A549 (cell line): ENCODE results near the gene SPSB4. TPM values are rescaled to one million over a fixed set of nuclear protein-coding genes. Genes with fewer than 3 reads are reported as not detected.

Experiments used
- ATAC-seq, 2 experiments: fragments of 200-7000 bp in 1 of 2; fragments of >200 bp in 1 of 2; cut with Nextera tagmentation in 1 of 2; cut with Tn5 transposase in 1 of 2; 3 replicates each; pipeline versions ENCODE4 v1.8.0 to v1.9.1; 2018 to 2020; ENCODE audit warnings: mild to moderate bottlenecking in 1 of 2, moderate library complexity in 1 of 2
- CTCF ChIA-PET: fragments of 300-600 bp; sonication (Branson Sonifier 250); formaldehyde crosslinking; extraction: SDS; loops from one replicate; lab custom pipeline; 2021; ENCODE audit warnings: antibody characterized with exemption, inconsistent platforms; lab: Yijun Ruan, JAX
- POLR2A ChIA-PET: fragments of 350-600 bp; formaldehyde crosslinking; extraction: SDS; loops from one replicate; lab custom pipeline; 2021; ENCODE audit warnings: antibody characterized with exemption, inconsistent platforms; lab: Yijun Ruan, JAX
- DNase-seq, 2 experiments: peaks; one replicate each; pipeline versions ENCODE4 v3.0.0 to v3.0.0-alpha.2; 2011 to 2016; ENCODE audit warnings: low read depth in 1 of 2, low spot score in 1 of 2
- FAIRE-seq: peaks from 2 replicates; lab custom pipeline; 2011; peaks lifted over from hg19 to GRCh38; lab: Jason Lieb, UNC
- H3K27ac ChIP-seq, 2 experiments: fragments of >200 bp; sonication (Bioruptor Twin); formaldehyde crosslinking; 3 replicates each; pipeline ENCODE4 v1.5.1; 2016 to 2017
- H3K4me1 ChIP-seq: fragments of >200 bp; sonication (Bioruptor Twin); formaldehyde crosslinking; 3 replicates; pipeline ENCODE4 v1.6.1; 2016
- H3K4me2 ChIP-seq: fragments of >200 bp; sonication (Bioruptor Twin); formaldehyde crosslinking; 3 replicates; pipeline ENCODE4 v1.6.1; 2016
- H3K4me3 ChIP-seq: fragments of >200 bp; sonication (Bioruptor Twin); formaldehyde crosslinking; 3 replicates; pipeline ENCODE4 v1.5.1; 2016
- H3K9me3 ChIP-seq: fragments of >200 bp; sonication (Bioruptor Twin); formaldehyde crosslinking; 3 replicates; pipeline ENCODE4 v1.6.1; 2016
- CBX8 ChIP-seq: fragments of 200-600 bp; sonication (generic); IDR thresholded peaks from 2 replicates; pipeline ENCODE4 v1.6.1; 2016
- CEBPB ChIP-seq, 2 experiments: fragments of >200 bp in 1 of 2; sonication (Bioruptor Twin) in 1 of 2; formaldehyde crosslinking in 1 of 2; IDR thresholded peaks; 2 replicates each; pipeline ENCODE4 v1.6.1; 2012 to 2016
- CHD4 ChIP-seq: fragments of 200-600 bp; sonication (generic); IDR thresholded peaks from 2 replicates; pipeline ENCODE4 v1.6.1; 2016; ENCODE audit warnings: antibody characterized with exemption, mild to moderate bottlenecking, borderline replicate concordance
- CTCF ChIP-seq: fragments of >200 bp; sonication (Bioruptor Twin); formaldehyde crosslinking; IDR thresholded peaks from 3 replicates; pipeline ENCODE4 v1.5.1; 2016
- E2F6 ChIP-seq: IDR thresholded peaks from 2 replicates; pipeline ENCODE4 v1.6.1; 2012; ENCODE audit warnings: low read depth, borderline replicate concordance
- ELK1 ChIP-seq: fragments of 150-350 bp; IDR thresholded peaks from 2 replicates; pipeline ENCODE4 v1.6.1; 2014; ENCODE audit warnings: low read depth, mild to moderate bottlenecking, low read length
- FOSL2 ChIP-seq, 2 experiments: fragments of 450-650 bp in 1 of 2; fragments of >200 bp in 1 of 2; sonication (Bioruptor Twin) in 1 of 2; formaldehyde crosslinking; IDR thresholded peaks; 2 replicates each; pipeline versions ENCODE4 v1.5.0 to v1.6.1; 2016 to 2020; ENCODE audit warnings: mild to moderate bottlenecking in 1 of 2, moderate library complexity in 1 of 2
- GATA3 ChIP-seq: IDR thresholded peaks from 2 replicates; pipeline ENCODE4 v1.6.1; 2012; ENCODE audit warnings: borderline replicate concordance
- HDAC2 ChIP-seq: fragments of 200-600 bp; sonication (generic); IDR thresholded peaks from 2 replicates; pipeline ENCODE4 v1.6.1; 2016
- HOXB13 ChIP-seq: fragments of 250-450 bp; sonication (Bioruptor Pico); IDR thresholded peaks from 2 replicates; pipeline ENCODE4 v1.5.0; 2020; ENCODE audit warnings: low read depth, mild to moderate bottlenecking, moderate library complexity
- HOXB5 ChIP-seq: fragments of 250-450 bp; sonication (Bioruptor Pico); IDR thresholded peaks from 2 replicates; pipeline ENCODE4 v1.5.0; 2020; ENCODE audit warnings: mild to moderate bottlenecking, moderate library complexity
- MAFK ChIP-seq: fragments of 450-650 bp; IDR thresholded peaks from 2 replicates; pipeline ENCODE4 v1.6.1; 2014; ENCODE audit not compliant: partially characterized antibody
- MAZ ChIP-seq: fragments of 150-350 bp; IDR thresholded peaks from 2 replicates; pipeline ENCODE4 v1.6.1; 2014; ENCODE audit warnings: antibody characterized with exemption, low read depth, low read length, borderline replicate concordance
- NFE2L2 ChIP-seq: fragments of 150-350 bp; conservative IDR thresholded peaks from 2 replicates; pipeline ENCODE4 v1.6.1; 2014; ENCODE audit warnings: low read length
- NR3C1 ChIP-seq: fragments of >200 bp; sonication (Bioruptor Twin); formaldehyde crosslinking; IDR thresholded peaks from 3 replicates; pipeline ENCODE4 v1.6.1; 2017
- PBX3 ChIP-seq: IDR thresholded peaks from 2 replicates; pipeline ENCODE4 v1.6.1; 2012
- POLR2A ChIP-seq: IDR thresholded peaks from 2 replicates; pipeline ENCODE4 v1.6.1; 2012; ENCODE audit warnings: mild to moderate bottlenecking, low read length
- POLR2AphosphoS2 ChIP-seq: conservative IDR thresholded peaks from 2 replicates; pipeline ENCODE4 v1.6.1; 2012; ENCODE audit warnings: low read length, improper control_type of control experiment, inconsistent platforms
- RARB ChIP-seq: fragments of 250-450 bp; sonication (Bioruptor Pico); IDR thresholded peaks from 2 replicates; pipeline ENCODE4 v1.8.0; 2021; ENCODE audit warnings: mild to moderate bottlenecking, moderate library complexity
- SREBF2 ChIP-seq: fragments of 450-650 bp; IDR thresholded peaks from 2 replicates; pipeline ENCODE4 v1.6.1; 2014; ENCODE audit warnings: mild to moderate bottlenecking, moderate library complexity
- ZFP36 ChIP-seq: fragments of 450-650 bp; IDR thresholded peaks from 2 replicates; pipeline ENCODE4 v1.6.1; 2014; ENCODE audit warnings: borderline replicate concordance; ENCODE audit not compliant: partially characterized antibody
- ZNF302 ChIP-seq: fragments of 250-450 bp; sonication (Bioruptor Pico); IDR thresholded peaks from 2 replicates; pipeline ENCODE4 v1.9.0; 2021; ENCODE audit warnings: inconsistent platforms, mild to moderate bottlenecking, moderate library complexity
- ZSCAN20 ChIP-seq: fragments of 250-450 bp; sonication (Bioruptor Pico); IDR thresholded peaks from 2 replicates; pipeline ENCODE4 v1.8.0; 2022; ENCODE audit warnings: mild to moderate bottlenecking, moderate library complexity
- WGBS: methylation state at CpG from one replicate; pipeline ENCODE4 v1.1.6; 2017; ENCODE audit errors: missing lambda C conversion rate; 5-methylcytosine and 5-hydroxymethylcytosine counted together
- polyA plus RNA-seq, 4 experiments: library from polyadenylated mRNA; depleted of rRNA in 3 of 4; stranded (reverse); fragments of >200 nt; fragmentation: RNase III in 1 of 4; extraction: RNeasy Plus Mini Kit Qiagen cat#74134 plus additional on column Dnase treatment in 1 of 4; gene quantifications; 2 replicates in 3 of 4; 3 replicates in 1 of 4; pipeline ENCODE4 v1.2.3, GENCODE V29; 2011 to 2017

SPSB4 gene
- polyA plus RNA-seq, 2 of the 4 experiments (the other 2 are of a cell fraction): 0.03 to 0.04 TPM

- no peak for TF ChIP-seq CTCF
- no peak for TF ChIP-seq CEBPB (IDR thresholded peaks at IDR 0.05)
- TF ChIP-seq GATA3: no peak
- TF ChIP-seq MAFK: no peak
- no peak for TF ChIP-seq PBX3
- TF ChIP-seq NR3C1: no peak
- TF ChIP-seq ZNF302 (CRISPR knock-in tag): no peak
- no peak for TF ChIP-seq ZFP36
These were observed 4.0 kb downstream of the SPSB4 start (continued) for GRCh38 chr3:141055136-141055535.

- whole genome bisulfite sequencing: 25% methylated on average over 9 of the region's 11 CpGs
- H3K27ac ChIP-seq: no peak overlapping the region
- no peak for TF ChIP-seq MAZ
- no peak for TF ChIP-seq HDAC2
- no peak for TF ChIP-seq GATA3
- no peak for TF ChIP-seq HOXB13 (CRISPR knock-in tag)
- TF ChIP-seq RARB (CRISPR knock-in tag): no peak
- TF ChIP-seq ELK1: no peak
- TF ChIP-seq POLR2AphosphoS2: no peak
- TF ChIP-seq E2F6: no peak
- TF ChIP-seq CBX8: no peak
- TF ChIP-seq CHD4: no peak
- TF ChIP-seq ZNF302 (CRISPR knock-in tag): no peak
- no peak for TF ChIP-seq SREBF2
- no peak for TF ChIP-seq POLR2A
- no peak for TF ChIP-seq FOSL2 (IDR thresholded peaks at IDR 0.05)
- no peak for TF ChIP-seq FOSL2 (CRISPR knock-in tag; IDR thresholded peaks at IDR 0.05)
- TF ChIP-seq ZSCAN20 (CRISPR knock-in tag): no peak
- TF ChIP-seq CEBPB (IDR thresholded peaks at IDR 0.05): no peak
- TF ChIP-seq CTCF: no peak
- no peak for TF ChIP-seq NFE2L2
- no peak for TF ChIP-seq HOXB5
- TF ChIP-seq, all 56 proteins: peak for 0
- Histone ChIP-seq H3K4me1 (peaks cover 7% of the 10 kb centered on the region; the same call in 1 of the 3 replicates), H3K4me2 (no peak overlapping the region), H3K4me3 (no peak overlapping the region), H3K9me3 (no peaks in the 10 kb centered on the region)
- FAIRE-seq (no peak), ATAC-seq (no peak), DNase-seq (no peak)
- POLR2A ChIA-PET: no interaction called here
- CTCF ChIA-PET: interaction anchor here (0.6 to 1.1 kb wide), 4 partner anchors 8 to 177 kb away, joined by 3 read pairs; no protein-coding TSS in a partner anchor
These were observed 4.6 kb downstream of the SPSB4 start for GRCh38 chr3:141055536-141056445.
